ENCODE results near the gene IFRD2.

DNA sequence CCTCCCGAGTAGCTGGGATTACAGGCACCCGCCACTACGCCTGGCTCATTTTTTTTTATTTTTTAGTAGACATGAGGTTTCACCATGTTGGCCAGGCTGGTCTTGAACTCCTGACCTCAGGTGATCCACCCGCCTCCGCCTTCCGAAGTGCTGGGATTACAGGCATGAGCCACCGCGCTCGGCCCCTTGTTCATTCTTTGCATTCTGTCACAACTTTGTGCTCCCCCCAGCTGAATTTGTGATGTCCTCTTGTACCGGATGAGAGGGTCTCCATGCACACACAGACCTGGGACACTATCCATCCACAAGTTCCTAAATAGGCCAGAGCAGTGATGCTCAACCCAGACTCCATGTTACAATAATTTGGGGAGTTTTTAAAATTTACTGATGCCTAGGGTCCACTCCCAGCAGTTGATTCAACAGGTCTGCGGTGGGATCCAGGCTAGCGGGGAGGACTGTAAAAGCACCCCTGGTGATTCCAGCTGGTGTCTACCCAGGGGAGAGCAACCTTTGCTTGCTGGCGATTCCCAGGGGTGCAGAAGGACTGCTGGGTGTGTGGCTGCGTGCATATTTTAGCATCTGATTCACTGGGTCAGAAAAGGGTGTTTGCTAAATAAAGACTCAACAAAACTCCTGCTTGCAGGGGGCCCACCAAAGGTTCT, 47.4 kb upstream of the IFRD2 start:
- no peak for TF ChIP-seq POLR2A (IDR thresholded peaks at IDR 0.05)
- TF ChIP-seq, protein P1, sequence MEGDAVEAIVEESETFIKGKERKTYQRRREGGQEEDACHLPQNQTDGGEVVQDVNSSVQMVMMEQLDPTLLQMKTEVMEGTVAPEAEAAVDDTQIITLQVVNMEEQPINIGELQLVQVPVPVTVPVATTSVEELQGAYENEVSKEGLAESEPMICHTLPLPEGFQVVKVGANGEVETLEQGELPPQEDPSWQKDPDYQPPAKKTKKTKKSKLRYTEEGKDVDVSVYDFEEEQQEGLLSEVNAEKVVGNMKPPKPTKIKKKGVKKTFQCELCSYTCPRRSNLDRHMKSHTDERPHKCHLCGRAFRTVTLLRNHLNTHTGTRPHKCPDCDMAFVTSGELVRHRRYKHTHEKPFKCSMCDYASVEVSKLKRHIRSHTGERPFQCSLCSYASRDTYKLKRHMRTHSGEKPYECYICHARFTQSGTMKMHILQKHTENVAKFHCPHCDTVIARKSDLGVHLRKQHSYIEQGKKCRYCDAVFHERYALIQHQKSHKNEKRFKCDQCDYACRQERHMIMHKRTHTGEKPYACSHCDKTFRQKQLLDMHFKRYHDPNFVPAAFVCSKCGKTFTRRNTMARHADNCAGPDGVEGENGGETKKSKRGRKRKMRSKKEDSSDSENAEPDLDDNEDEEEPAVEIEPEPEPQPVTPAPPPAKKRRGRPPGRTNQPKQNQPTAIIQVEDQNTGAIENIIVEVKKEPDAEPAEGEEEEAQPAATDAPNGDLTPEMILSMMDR (IDR thresholded peaks at IDR 0.05): no peak
